Vagina (tissue), 2 donors: Measurements from ENCODE around the gene CLDN22.

Experiments used
- POLR2A ChIP-seq, 2 donors: fragments of 450-650 bp; IDR thresholded peaks; one replicate each; pipeline ENCODE4 v1.6.1; 2017; ENCODE audit warnings: antibody characterized with exemption in 2 of 2, mild to moderate bottlenecking in 2 of 2, moderate library complexity in 2 of 2
- POLR2AphosphoS5 ChIP-seq, 2 donors: sonication (generic); formaldehyde crosslinking; IDR thresholded peaks; one replicate each; pipeline ENCODE4 v1.9.0; 2017; ENCODE audit warnings: antibody characterized with exemption in 2 of 2, mild to moderate bottlenecking in 2 of 2, low read depth in 1 of 2; ENCODE audit not compliant: insufficient read depth in 1 of 2
- TF ChIP-seq, protein P1 (sequence below), 3 experiments: fragments of 450-650 bp in 2 of 3; fragments of 200-600 bp in 1 of 3; sonication (generic) in 1 of 3; IDR thresholded peaks; one replicate each; pipeline ENCODE4 v1.5.1; 2017 to 2019; ENCODE audit warnings: antibody characterized with exemption in 3 of 3, mild to moderate bottlenecking in 2 of 3, moderate library complexity in 2 of 3

DNA sequence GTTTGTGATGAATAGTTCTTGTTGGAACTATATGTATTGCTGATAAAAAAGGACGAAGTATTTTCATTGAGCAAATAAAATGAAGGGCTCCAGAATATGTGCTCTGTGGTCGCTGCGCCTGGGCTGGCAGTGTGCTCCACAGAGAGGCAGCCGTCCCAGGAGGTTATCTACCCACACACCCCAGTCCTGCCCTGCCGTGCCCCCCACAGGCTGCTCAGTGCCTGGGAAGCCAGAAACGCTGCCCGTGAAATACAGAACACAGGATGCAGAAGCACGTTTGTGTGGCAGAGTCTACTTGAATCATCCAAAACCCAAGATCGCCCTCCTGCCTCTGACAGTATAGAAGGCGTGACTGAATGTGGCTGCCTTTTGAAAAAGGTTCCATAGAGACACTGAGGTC, 1.4 kb downstream of the CLDN22 start:
- TF ChIP-seq, protein P1, sequence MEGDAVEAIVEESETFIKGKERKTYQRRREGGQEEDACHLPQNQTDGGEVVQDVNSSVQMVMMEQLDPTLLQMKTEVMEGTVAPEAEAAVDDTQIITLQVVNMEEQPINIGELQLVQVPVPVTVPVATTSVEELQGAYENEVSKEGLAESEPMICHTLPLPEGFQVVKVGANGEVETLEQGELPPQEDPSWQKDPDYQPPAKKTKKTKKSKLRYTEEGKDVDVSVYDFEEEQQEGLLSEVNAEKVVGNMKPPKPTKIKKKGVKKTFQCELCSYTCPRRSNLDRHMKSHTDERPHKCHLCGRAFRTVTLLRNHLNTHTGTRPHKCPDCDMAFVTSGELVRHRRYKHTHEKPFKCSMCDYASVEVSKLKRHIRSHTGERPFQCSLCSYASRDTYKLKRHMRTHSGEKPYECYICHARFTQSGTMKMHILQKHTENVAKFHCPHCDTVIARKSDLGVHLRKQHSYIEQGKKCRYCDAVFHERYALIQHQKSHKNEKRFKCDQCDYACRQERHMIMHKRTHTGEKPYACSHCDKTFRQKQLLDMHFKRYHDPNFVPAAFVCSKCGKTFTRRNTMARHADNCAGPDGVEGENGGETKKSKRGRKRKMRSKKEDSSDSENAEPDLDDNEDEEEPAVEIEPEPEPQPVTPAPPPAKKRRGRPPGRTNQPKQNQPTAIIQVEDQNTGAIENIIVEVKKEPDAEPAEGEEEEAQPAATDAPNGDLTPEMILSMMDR (IDR thresholded peaks at IDR 0.05): no peak
- TF ChIP-seq POLR2A (IDR thresholded peaks at IDR 0.05) (no peak), POLR2AphosphoS5 (IDR thresholded peaks at IDR 0.05; ENCODE audit: insufficient read depth in 1 of 2, low read depth in 1 of 2) (no peak)
